A673 (cell line): Measurements from ENCODE around the gene GPHN. TPM values are rescaled to one million over a fixed set of nuclear protein-coding genes. Genes with fewer than 3 reads are reported as not detected.
A peak's percentile ranks its signal among the peaks of the same experiment; 100 is the strongest.

Experiments
- BruUV-seq: library from RNA; stranded (reverse); fragments of 400-500 nt; replicated peaks from 2 replicates; lab custom pipeline; 2021; lab: Mats Ljungman, UMichigan
- CTCF ChIA-PET: fragments of 300-600 bp; sonication (Branson Sonifier 250); formaldehyde crosslinking; loops from one replicate; lab custom pipeline; 2022; ENCODE audit warnings: antibody characterized with exemption; lab: Charles Lee
- POLR2A ChIA-PET: fragments of 300-600 bp; sonication (Branson Sonifier 250); formaldehyde crosslinking; loops from one replicate; lab custom pipeline; 2022; ENCODE audit warnings: antibody characterized with exemption; ENCODE audit not compliant: low non-redundant PET; lab: Charles Lee
- DNase-seq: peaks from one replicate; pipeline ENCODE4 v3.0.0-alpha.2; 2015; ENCODE audit warnings: low spot score
- H3K27ac ChIP-seq: fragments of 200-600 bp; sonication (generic); 2 replicates; pipeline ENCODE4 v1.5.1; 2016; ENCODE audit warnings: mixed run types, low read depth, mild to moderate bottlenecking, mixed read lengths, antibody characterized with exemption, low read length; ENCODE audit not compliant: poor library complexity, severe bottlenecking
- H3K27me3 ChIP-seq: fragments of 200-600 bp; sonication (generic); replicated peaks from 2 replicates; pipeline ENCODE4 v1.6.1; 2017; ENCODE audit warnings: mixed run types, low read depth, mild to moderate bottlenecking, mixed read lengths, antibody characterized with exemption, low read length; ENCODE audit not compliant: insufficient read depth, poor library complexity
- H3K36me3 ChIP-seq: fragments of 200-600 bp; sonication (generic); 2 replicates; pipeline ENCODE4 v1.6.1; 2016; ENCODE audit warnings: mixed run types, mild to moderate bottlenecking, mixed read lengths, antibody characterized with exemption, low read length; ENCODE audit not compliant: insufficient read depth, poor library complexity, severe bottlenecking
- H3K4me1 ChIP-seq: fragments of 200-600 bp; sonication (generic); 2 replicates; pipeline ENCODE4 v1.6.1; 2017; ENCODE audit warnings: mixed run types, mild to moderate bottlenecking, mixed read lengths, antibody characterized with exemption, low read length; ENCODE audit not compliant: insufficient read depth, poor library complexity, severe bottlenecking
- H3K4me3 ChIP-seq: fragments of 200-600 bp; sonication (generic); 2 replicates; pipeline ENCODE4 v1.5.1; 2016; ENCODE audit warnings: low read depth, mixed run types, mild to moderate bottlenecking, mixed read lengths, low read length; ENCODE audit not compliant: poor library complexity, severe bottlenecking
- H3K9me3 ChIP-seq: fragments of 200-600 bp; sonication (generic); 2 replicates; pipeline ENCODE4 v1.6.1; 2016; ENCODE audit warnings: mixed run types, low read depth, mild to moderate bottlenecking, mixed read lengths, antibody characterized with exemption, low read length; ENCODE audit not compliant: poor library complexity, severe bottlenecking
- CTCF ChIP-seq: fragments of 300-800, 200-600 bp; sonication (generic); conservative IDR thresholded peaks from 2 replicates; pipeline ENCODE4 v1.5.1; 2017; ENCODE audit warnings: low read depth, mild to moderate bottlenecking, antibody characterized with exemption, low read length, moderate library complexity, mixed read lengths
- EZH2 ChIP-seq: fragments of 200-600 bp; sonication (generic); IDR thresholded peaks from 2 replicates; pipeline ENCODE4 v1.6.1; 2017; ENCODE audit warnings: borderline replicate concordance, low read depth, mild to moderate bottlenecking, mixed read lengths, antibody characterized with exemption, low read length; ENCODE audit not compliant: poor library complexity, severe bottlenecking
- intact Hi-C: fragments of 100-400 bp; cut with micrococcal nuclease; formaldehyde crosslinking; loops from one replicate; pipeline ENCODE4 v1.10.0; 2022; ENCODE audit not compliant: unreplicated experiment
- total RNA-seq: library from RNA; stranded (reverse); gene quantifications from 2 replicates; pipeline ENCODE4 v1.2.3, GENCODE V29; 2021

GPHN gene
- total RNA-seq, 1 experiment from 2014 or later: 30.3 TPM

- CTCF ChIA-PET: no interaction called here
- intact Hi-C loops: no loop called here
- no peaks in the 10 kb centered on the region for H3K27me3 ChIP-seq
- no TSS peak for BruUV-seq
- H3K27ac ChIP-seq: no peak overlapping the region
- POLR2A ChIA-PET: no interaction called here
- no peaks in the 10 kb centered on the region for H3K36me3 ChIP-seq
- H3K4me3 ChIP-seq: no peak overlapping the region
- no peak for DNase-seq
- no peaks in the 10 kb centered on the region for H3K4me1 ChIP-seq
- H3K9me3 ChIP-seq: no peaks in the 10 kb centered on the region
- TF ChIP-seq CTCF (no peak), EZH2 (no peak)
Observed at GRCh38 chr14:67127174-67127573, 619.2 kb downstream of the GPHN start.

GRCh38 chr14:67129768-67130167 is 621.8 kb downstream of the GPHN start:
- H3K27me3 ChIP-seq: no peaks in the 10 kb centered on the region
- intact Hi-C loops: no loop called here
- POLR2A ChIA-PET: no interaction called here
- no peaks in the 10 kb centered on the region for H3K4me1 ChIP-seq
- DNase-seq: no peak
- TF ChIP-seq EZH2 (no peak), CTCF (no peak)
- CTCF ChIA-PET: interaction anchor here (0.5 kb wide), 1 partner anchor 771 kb away, joined by 3 read pairs; no protein-coding TSS in a partner anchor
- H3K27ac ChIP-seq: no peak overlapping the region
- H3K36me3 ChIP-seq: no peaks in the 10 kb centered on the region
- H3K4me3 ChIP-seq: no peak overlapping the region
- no TSS peak for BruUV-seq
- no peaks in the 10 kb centered on the region for H3K9me3 ChIP-seq

GRCh38 chr14:67131691-67132090 is 623.7 kb downstream of the GPHN start:
- no TSS peak for BruUV-seq
- Histone ChIP-seq H3K4me1 (no peaks in the 10 kb centered on the region), H3K4me3 (no peak overlapping the region), H3K9me3 (no peaks in the 10 kb centered on the region), H3K27me3 (no peaks in the 10 kb centered on the region), H3K36me3 (no peaks in the 10 kb centered on the region), H3K27ac (no peak overlapping the region)
- peak; percentile 10 for DNase-seq
- no peak for TF ChIP-seq CTCF
- no peak for TF ChIP-seq EZH2
- POLR2A ChIA-PET: no interaction called here
- intact Hi-C loops: no loop called here
- CTCF ChIA-PET: no interaction called here
